KMS-11 (cell line): ENCODE data around the gene FKBP9.

ENCODE experiments used
- H2AFZ ChIP-seq: fragments of 200-600 bp; sonication (generic); 2 replicates; pipeline ENCODE4 v1.6.1; 2016; ENCODE audit warnings: antibody characterized with exemption, mixed run types, low read depth
- H3K27ac ChIP-seq: fragments of 200-600 bp; sonication (generic); 2 replicates; pipeline ENCODE4 v1.6.1; 2016; ENCODE audit warnings: mild to moderate bottlenecking, mixed run types
- H3K27me3 ChIP-seq: fragments of 200-600 bp; sonication (generic); 2 replicates; pipeline ENCODE4 v1.6.1; 2017; ENCODE audit warnings: mild to moderate bottlenecking, low read depth, mixed run types, moderate library complexity; ENCODE audit not compliant: insufficient read depth
- H3K36me3 ChIP-seq: fragments of 200-600 bp; sonication (generic); 2 replicates; pipeline ENCODE4 v1.6.1; 2017; ENCODE audit warnings: mild to moderate bottlenecking, mixed run types; ENCODE audit not compliant: insufficient read depth
- H3K4me1 ChIP-seq: fragments of 200-600 bp; sonication (generic); 2 replicates; pipeline ENCODE4 v1.6.1; 2016; ENCODE audit warnings: mild to moderate bottlenecking, low read depth, mixed run types; ENCODE audit not compliant: poor library complexity, severe bottlenecking
- H3K4me2 ChIP-seq: fragments of 200-600 bp; sonication (generic); 2 replicates; pipeline ENCODE4 v1.7.0; 2016; ENCODE audit warnings: mild to moderate bottlenecking, mixed run types
- H3K4me3 ChIP-seq: fragments of 200-600 bp; sonication (generic); IDR thresholded peaks from 2 replicates; pipeline ENCODE4 v1.6.1; 2017; ENCODE audit warnings: low read depth, low read length, mixed read lengths; ENCODE audit not compliant: insufficient read depth
- H3K79me2 ChIP-seq: fragments of 200-600 bp; sonication (generic); 2 replicates; pipeline ENCODE4 v1.6.1; 2016; ENCODE audit warnings: low read depth, mixed run types; ENCODE audit not compliant: insufficient read depth
- H3K9ac ChIP-seq: fragments of 200-600 bp; sonication (generic); 2 replicates; pipeline ENCODE4 v1.6.1; 2016; ENCODE audit warnings: mild to moderate bottlenecking, mixed run types
- H4K20me1 ChIP-seq: fragments of 200-600 bp; sonication (generic); 2 replicates; pipeline ENCODE4 v1.6.1; 2016; ENCODE audit warnings: mild to moderate bottlenecking, mixed run types; ENCODE audit not compliant: insufficient read depth
- CTCF ChIP-seq: fragments of 200-600 bp; sonication (generic); conservative IDR thresholded peaks from 2 replicates; pipeline ENCODE4 v1.6.1; 2017; ENCODE audit warnings: low read depth, mild to moderate bottlenecking, antibody characterized with exemption, low read length, moderate library complexity, mixed read lengths

FKBP9 gene

DNA sequence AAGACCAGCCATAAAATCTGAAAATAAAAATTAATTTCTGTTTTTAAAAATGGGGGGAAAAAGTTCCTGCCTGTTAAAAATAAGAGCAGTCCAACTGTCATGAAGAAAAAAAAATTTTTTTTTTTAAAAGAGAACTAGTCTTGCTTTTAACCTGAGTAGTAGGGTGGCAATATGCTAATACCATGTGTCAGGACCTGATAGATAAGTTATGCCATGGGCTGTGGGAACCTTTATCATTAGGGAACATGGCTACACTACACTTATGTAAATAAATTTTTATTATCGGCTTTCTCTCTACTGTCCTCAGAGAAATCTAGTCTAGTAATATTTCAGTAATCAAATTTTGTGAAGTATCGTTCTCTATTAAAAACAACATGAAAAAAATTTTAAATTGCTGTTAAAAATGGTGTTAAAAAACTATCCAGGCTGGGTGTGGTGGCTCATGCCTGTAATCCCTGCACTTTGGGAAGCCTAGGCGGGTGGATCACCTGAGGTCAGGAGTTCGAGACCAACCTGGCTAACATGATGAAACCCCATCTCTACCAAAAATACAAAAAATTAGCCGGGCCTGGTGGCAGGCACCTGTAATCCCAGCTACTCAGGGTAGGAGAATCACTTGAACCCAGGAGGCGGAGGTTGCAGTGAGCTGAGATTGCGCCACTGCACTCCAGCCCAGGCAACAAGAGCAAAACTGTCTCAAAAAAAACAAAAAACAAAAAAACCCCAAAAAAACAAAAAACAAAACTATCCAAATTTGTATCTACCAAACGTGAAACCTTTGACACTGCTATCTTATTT lies 84.6 kb downstream of the FKBP9 start:
- TF ChIP-seq CTCF, result no peak
- peaks cover 44% of the 10 kb centered on the region for H3K4me1 ChIP-seq
- H3K4me3 ChIP-seq, result no peak overlapping the region
- peak overlapping the region; percentile 99 for H3K4me2 ChIP-seq
- peaks cover 98% of the 10 kb centered on the region for H3K79me2 ChIP-seq
- no peaks in the 10 kb centered on the region for H3K36me3 ChIP-seq
- no peak overlapping the region for H2AFZ ChIP-seq
- no peaks in the 10 kb centered on the region for H3K27me3 ChIP-seq
- H3K27ac ChIP-seq, result peak overlapping the region; percentile 46; the same call in 1 of the 2 replicates
- H3K9ac ChIP-seq, result no peak overlapping the region
- H4K20me1 ChIP-seq, result peaks cover 22% of the 10 kb centered on the region

GRCh38 chr7:33043501-33044400 lies 86.5 kb downstream of the FKBP9 start:
- Histone ChIP-seq H3K36me3 (no peaks in the 10 kb centered on the region), H4K20me1 (peaks cover 27% of the 10 kb centered on the region), H3K9ac (no peak overlapping the region), H3K4me2 (no peak overlapping the region), H3K27ac (no peak overlapping the region), H3K4me3 (no peak overlapping the region), H3K27me3 (no peaks in the 10 kb centered on the region), H3K79me2 (peaks cover 98% of the 10 kb centered on the region), H2AFZ (no peak overlapping the region), H3K4me1 (peaks cover 39% of the 10 kb centered on the region)
- no peak for TF ChIP-seq CTCF

DNA sequence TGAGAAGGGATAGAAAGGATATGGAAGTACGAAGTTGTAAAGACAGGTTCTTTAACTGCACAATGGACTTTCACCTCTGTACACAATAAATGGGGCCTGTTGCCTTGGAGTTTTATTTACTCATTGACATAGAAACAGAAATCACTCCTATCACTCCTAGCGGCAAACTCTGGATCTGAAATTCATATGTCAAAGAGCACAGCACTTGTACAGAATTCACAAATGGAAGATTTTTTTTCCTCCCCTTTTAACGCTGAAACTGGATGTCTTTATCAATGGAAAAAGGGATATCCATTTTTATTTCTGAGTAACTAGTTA lies 87.1 kb downstream of the FKBP9 start:
- H4K20me1 ChIP-seq, result peaks cover 27% of the 10 kb centered on the region
- no peaks in the 10 kb centered on the region for H3K27me3 ChIP-seq
- no peak overlapping the region for H3K27ac ChIP-seq
- no peak overlapping the region for H3K4me3 ChIP-seq
- H3K36me3 ChIP-seq, result no peaks in the 10 kb centered on the region
- peaks cover 98% of the 10 kb centered on the region for H3K79me2 ChIP-seq
- no peak overlapping the region for H2AFZ ChIP-seq
- H3K4me1 ChIP-seq, result peaks cover 33% of the 10 kb centered on the region
- TF ChIP-seq CTCF, result no peak
- no peak overlapping the region for H3K4me2 ChIP-seq
- no peak overlapping the region for H3K9ac ChIP-seq

- no peaks in the 10 kb centered on the region for H3K27me3 ChIP-seq
- peaks cover 29% of the 10 kb centered on the region for H3K4me1 ChIP-seq
- no peak overlapping the region for H3K9ac ChIP-seq
- no peak for TF ChIP-seq CTCF
- no peak overlapping the region for H3K27ac ChIP-seq
- H3K36me3 ChIP-seq, result no peaks in the 10 kb centered on the region
- no peak overlapping the region for H2AFZ ChIP-seq
- H3K4me2 ChIP-seq, result no peak overlapping the region
- peaks cover 98% of the 10 kb centered on the region for H3K79me2 ChIP-seq
- H3K4me3 ChIP-seq, result no peak overlapping the region
- H4K20me1 ChIP-seq, result peaks cover 28% of the 10 kb centered on the region
These were observed 87.7 kb downstream of the FKBP9 start for GRCh38 chr7:33044986-33045385.
